Measurements from ENCODE around the gene UTS2B.

UTS2B gene

DNA sequence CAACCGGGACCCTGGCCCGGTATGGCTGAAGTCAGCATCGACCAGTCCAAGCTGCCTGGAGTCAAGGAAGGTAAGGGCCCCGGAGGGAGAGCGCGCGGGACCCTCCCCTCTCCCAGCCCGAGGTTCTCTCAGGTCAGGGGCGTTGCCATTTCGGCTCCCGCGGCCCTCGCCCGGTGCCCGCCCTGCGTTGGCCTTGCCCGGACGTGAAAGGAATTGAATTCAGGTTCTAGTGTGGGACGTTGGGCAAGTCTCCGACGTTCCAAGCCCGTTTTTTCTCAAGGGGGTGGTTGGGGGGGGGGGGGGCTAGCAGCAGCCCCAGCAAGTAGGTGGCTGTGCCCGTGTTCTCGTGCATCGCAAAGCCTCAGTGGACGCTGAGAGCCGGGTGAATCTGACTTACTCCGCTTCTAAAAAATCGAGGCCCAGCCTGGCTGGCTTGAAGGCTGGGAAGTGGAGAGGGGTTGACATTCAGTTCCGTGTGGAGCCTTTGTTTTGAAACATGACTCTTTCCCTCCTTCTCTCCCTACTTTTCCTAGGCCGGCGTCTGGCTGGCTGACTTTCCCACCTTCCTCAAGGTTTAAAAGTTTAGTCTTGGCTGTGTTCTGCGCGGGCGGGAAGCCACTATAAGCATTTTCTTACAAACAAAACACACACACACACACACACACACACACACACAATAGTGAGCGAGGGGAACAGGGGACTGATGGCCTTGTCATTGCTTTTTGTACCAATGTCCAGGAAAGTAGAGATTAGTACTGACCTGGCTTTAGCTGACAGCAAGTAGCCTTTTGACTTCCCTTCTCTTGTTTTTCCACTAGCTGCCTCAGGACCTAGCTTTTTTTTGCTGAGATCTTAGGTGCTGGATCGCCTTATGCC lies at the start of gene UTS2B:
UTS2B (minus strand) TSS at position 873 of the 876 bp plus-strand sequence. CDS start 48,337 bp downstream, outside the sequence.
- no peak for DNase-seq (ENCODE audit: low read depth in 2 of 2)

GRCh38 chr3:191380001-191380400 lies 49.7 kb upstream of the UTS2B start:
- no peak for DNase-seq (ENCODE audit: low read depth in 2 of 2)

DNA sequence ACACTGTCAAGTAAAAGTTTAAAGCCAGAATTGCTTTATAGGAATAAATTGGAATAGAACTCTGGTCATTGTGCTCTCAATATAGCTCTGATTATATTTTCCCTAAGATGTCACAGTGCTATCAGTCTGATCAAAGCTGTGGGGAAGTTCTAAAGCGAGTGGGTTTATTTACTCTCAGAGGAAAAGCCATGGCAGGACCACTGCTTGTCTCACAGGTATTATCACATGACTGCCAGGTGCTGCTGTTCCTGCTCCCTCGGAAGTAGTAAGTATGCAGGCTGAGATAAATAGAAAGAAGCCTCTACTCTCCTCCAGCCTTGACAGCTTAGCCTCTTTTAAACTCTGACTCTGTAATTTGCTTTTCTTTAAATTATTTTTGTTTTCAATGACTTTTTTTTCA lies 49.1 kb upstream of the UTS2B start:
- DNase-seq (ENCODE audit: low read depth in 2 of 2) = no peak

DNA sequence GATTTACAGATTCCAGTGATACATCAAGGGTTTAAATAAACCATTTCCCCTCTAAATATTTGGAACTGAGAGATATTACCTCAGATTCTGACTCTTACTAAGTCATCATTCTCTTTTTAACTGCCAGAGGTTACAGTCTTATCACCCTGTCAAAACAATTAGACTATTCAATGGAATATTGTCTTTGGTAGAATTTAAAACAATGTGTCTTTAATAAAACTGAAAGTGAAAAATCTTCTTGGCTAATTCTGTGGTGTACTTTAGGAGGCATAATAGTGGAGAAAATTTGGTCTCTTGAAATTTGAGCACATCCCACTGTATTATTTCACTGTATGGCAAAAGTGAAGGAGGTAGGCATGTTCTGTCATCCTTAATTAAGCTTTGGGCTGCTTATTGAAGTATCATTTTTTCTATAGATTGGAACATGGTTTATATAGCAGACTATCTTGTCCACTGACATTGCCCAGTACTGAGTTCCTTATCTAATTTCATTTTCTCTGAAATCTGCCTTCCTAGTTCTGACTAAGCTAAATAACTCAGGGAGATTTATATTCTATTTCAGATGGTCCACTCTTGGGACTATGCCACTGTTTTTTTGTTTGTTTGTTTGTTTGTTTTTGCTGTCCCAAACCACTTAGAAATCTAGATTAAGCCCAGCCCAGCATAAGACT lies 48.0 kb upstream of the UTS2B start:
- no peak for DNase-seq (ENCODE audit: low read depth in 2 of 2)

- peak in 1 of 2 experiments; percentile 40 for DNase-seq (ENCODE audit: low read depth in 2 of 2)
Observed at GRCh38 chr3:191376516-191377141, 46.3 kb upstream of the UTS2B start.

GRCh38 chr3:191373327-191373726 lies 43.0 kb upstream of the UTS2B start:
- no peak for DNase-seq (ENCODE audit: low read depth in 2 of 2)

GRCh38 chr3:191372122-191372521 lies 41.8 kb upstream of the UTS2B start:
- no peak for DNase-seq (ENCODE audit: low read depth in 2 of 2)

DNA sequence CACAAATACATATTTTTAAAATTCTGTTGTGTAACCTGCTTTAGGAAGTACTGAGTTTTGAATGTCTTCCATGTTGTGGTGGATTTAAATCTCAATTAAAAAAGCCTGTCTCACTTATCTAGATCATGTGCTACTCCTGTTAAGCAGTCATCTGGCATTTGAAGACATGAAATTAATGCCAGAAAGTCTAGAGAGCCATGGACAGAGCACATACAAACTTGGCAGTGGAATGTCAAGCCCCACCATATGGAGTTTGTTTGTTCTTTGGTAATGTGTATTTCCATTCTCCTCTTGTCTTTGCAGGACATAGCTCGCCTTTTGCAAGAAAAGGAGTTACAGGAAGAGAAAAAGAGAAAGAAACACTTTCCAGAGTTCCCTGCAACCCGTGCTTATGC lies 39.3 kb upstream of the UTS2B start:
- DNase-seq (ENCODE audit: low read depth in 2 of 2) = peak; percentile 77 to 78

DNA sequence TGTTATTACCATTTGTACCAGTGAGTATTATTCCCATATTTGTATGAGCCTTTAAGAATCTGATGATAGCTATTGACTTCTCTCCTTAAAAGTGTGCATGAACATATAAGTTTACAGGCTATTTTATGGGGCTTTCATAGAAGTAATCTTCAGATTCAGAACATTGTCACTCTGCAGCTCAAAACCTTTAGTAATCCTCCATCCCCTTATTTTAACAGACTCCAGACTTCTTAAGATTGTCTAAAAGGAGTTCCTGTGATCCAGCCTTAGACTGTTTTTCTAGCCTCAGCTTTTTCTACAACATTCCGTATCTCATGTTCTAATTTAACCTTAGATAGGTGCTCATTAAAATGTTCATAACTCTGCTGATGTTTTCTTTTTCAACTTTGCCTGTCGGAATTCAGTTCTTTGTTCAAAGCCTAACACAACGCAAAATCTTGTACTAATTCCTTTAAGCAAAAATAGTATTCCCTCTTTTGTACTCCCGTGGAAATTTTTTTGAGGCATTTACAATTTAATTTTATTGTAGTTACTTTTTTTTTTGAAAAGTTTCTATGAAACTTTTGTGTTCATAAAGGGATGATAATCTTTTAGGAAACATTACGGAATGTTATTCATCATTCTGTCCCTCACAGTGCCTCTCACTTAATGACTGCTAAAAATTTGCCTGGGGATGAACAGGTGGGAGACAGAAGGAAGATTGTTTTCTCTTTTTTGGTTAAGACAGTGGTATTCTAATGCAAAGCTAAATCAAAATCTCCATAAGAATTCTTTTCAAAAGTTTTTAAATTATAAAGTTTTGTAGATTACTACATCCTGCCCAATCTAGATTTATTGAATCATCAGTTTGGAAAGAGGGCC lies 38.7 kb upstream of the UTS2B start:
- DNase-seq (ENCODE audit: low read depth in 2 of 2) = no peak

- no peak for DNase-seq (ENCODE audit: low read depth in 2 of 2)
Observed at GRCh38 chr3:191366675-191367074, 36.3 kb upstream of the UTS2B start.

GRCh38 chr3:191363221-191363620 lies 32.9 kb upstream of the UTS2B start:
- no peak for DNase-seq (ENCODE audit: low read depth in 2 of 2)

GRCh38 chr3:191362524-191363090 lies 32.3 kb upstream of the UTS2B start:
- DNase-seq (ENCODE audit: low read depth in 2 of 2) = no peak

DNA sequence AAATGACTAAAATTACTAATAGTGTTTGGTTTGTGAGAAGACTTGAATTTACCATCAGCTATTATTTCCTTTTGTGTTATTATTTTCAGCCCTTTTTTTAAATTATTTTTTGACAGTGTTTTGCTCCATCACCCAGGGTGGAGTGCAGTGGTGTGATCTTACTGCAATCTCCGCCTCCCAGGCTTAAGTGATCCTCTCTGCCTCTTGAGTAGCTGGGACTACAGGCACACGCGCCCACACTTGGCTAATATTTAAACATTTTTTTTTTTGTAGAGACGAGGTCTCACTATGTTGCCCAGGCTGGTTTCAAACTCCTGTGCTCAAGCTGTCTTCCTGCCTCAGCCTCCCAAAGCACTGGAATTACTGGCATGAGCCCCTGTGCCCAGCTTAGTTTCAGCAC lies 31.7 kb upstream of the UTS2B start:
- DNase-seq (ENCODE audit: low read depth in 2 of 2) = no peak

- DNase-seq (ENCODE audit: low read depth in 2 of 2) = no peak
Observed at GRCh38 chr3:191361456-191361855, 31.1 kb upstream of the UTS2B start.

DNA sequence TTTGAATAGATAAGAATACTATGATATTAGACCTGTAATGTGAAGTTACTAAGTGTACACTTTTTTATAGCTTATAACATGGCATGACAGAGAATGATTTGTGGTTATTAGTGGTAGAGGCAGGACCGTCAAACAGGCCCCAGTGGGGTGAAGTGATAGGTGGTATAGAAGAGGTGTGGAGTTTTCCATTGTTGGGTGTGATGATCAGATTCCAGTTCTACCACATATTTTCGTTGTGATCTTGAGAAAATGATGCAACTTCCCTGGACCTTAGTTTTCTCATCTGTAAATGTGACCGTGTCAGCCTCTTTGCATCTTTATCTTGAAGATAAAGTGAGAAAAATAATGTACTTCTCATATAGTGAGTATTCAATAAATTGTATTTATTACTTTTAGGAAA lies 30.3 kb upstream of the UTS2B start:
- DNase-seq (ENCODE audit: low read depth in 2 of 2) = no peak

GRCh38 chr3:191358929-191359328 lies 28.6 kb upstream of the UTS2B start:
- no peak for DNase-seq (ENCODE audit: low read depth in 2 of 2)

GRCh38 chr3:191357909-191358308 lies 27.6 kb upstream of the UTS2B start:
- no peak for DNase-seq (ENCODE audit: low read depth in 2 of 2)

GRCh38 chr3:191356631-191357439 lies 26.5 kb upstream of the UTS2B start:
- DNase-seq (ENCODE audit: low read depth in 2 of 2) = peak; percentile 50 to 53

GRCh38 chr3:191355406-191355805 lies 25.1 kb upstream of the UTS2B start:
- DNase-seq (ENCODE audit: low read depth in 2 of 2) = no peak

- DNase-seq (ENCODE audit: low read depth in 2 of 2) = no peak
Observed at GRCh38 chr3:191353022-191353777, 22.9 kb upstream of the UTS2B start.

Measured in fibroblast of skin of left quadriceps (primary cell).